AG08395 (cell line): ENCODE data around the gene KIAA1614.
A peak's percentile ranks its signal among the peaks of the same experiment; 100 is the strongest.

ENCODE experiments used
- DNase-seq: peaks from one replicate; pipeline ENCODE4 v3.0.0; 2012; ENCODE audit warnings: mixed read lengths, low spot score

Gene KIAA1614

GRCh38 chr1:180907313-180908055 lies 5.2 kb upstream of the KIAA1614 start:
- no peak for DNase-seq

GRCh38 chr1:180908074-180908765 lies 4.5 kb upstream of the KIAA1614 start:
- DNase-seq = no peak

DNA sequence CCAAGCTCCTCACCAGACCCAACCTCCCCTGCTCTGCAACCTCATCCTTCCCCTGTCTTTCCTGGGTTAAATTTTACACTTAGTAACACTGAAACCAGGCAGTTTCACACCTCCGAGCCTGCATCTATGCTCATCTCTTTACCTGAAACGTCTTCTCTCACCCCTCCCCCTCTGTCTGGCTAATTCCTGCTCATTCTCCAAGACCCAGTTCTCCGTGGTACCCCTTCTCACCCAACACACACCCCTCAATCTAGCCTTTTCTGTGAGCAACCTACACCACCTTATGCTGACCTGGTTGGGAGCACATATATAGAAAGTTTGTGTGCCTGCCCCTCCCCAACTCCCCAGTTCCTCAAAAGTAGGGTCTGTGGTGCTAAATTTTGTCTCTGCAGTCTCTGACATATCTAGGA lies 3.7 kb upstream of the KIAA1614 start:
- no peak for DNase-seq

DNA sequence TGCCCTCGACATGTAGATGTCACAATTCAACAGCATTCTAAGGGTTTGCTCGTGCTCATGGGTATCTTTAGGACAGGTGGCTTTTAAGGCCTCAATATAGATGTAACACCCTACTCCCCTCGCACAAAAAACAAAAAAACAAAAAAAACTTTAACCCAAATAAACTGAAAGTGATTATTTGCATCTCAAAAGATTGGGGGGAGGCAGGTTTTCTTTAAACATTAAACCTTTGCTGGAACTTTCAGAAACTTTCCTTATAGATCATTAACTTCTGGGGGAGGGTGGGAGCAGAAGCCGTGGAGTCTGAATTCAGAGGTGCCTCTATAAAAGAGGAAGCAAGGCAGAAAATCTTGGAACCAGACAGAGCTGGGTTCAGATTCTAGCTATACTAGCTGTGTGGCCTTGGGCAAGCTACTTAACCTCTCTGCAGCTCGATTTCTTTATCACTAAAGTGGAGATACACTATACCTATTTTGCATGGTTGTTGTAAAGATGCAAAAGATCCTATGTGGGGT lies 3.2 kb upstream of the KIAA1614 start:
- no peak for DNase-seq

GRCh38 chr1:180911640-180912191 lies 981 bp upstream of the KIAA1614 start:
- peak; percentile 41 for DNase-seq

DNA sequence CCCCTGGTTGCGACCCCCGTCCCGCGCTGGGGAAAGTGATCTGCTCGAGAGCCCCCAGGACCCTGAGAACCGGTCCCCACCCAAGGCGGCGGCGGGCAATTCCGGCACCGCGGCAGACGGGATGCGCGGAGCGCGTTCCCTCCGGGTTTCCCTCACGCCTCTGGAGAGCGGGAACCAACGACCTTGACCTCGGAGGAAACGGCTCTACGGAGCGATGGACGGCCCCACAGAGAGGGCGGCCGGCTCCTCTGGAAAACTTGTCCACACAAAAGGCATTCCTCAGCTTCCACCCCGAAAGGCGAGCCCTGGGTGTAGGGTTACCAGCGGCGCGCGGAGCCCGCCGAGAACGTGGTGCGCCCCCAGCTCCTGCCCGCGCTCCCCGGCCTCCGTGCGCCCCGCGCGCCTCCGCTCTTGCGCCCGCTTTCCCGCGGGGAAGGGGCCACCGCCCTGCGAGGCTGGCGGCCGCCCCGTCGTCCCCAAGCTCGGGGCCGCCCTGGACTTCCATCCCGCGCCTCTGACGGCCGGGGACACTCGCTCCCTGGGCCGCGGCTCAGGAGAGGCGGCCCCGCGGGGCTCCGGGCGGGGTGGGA lies 391 bp upstream of the KIAA1614 start:
- peak; percentile 40 for DNase-seq

DNA sequence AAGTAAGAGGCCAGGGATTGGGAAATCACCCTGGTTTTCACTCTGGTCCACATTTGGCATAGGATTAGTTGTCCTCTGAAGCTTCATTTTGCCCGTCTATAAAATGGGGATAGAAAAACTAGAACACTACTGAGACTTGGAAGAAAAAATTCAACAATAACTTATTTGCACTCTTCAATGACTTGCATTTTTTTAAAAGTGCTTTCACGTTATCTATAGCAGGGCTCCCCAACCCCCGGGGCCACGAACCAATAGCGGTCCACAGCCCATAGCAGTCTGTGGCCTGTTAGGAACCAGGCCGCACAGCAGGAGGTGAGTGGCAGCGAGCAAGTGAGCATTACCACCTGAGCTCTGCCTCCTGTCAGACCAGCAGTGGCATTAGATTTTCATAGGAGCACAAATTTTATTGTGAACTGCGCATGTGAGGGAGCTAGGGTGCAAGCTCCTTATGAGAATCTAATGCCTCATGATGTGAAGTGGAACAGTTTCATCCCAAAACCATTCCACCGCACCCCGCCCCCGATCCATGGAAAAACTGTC lies 2.8 kb downstream of the KIAA1614 start:
- DNase-seq = no peak

GRCh38 chr1:180916012-180916770 lies 3.5 kb downstream of the KIAA1614 start:
- DNase-seq = no peak

DNA sequence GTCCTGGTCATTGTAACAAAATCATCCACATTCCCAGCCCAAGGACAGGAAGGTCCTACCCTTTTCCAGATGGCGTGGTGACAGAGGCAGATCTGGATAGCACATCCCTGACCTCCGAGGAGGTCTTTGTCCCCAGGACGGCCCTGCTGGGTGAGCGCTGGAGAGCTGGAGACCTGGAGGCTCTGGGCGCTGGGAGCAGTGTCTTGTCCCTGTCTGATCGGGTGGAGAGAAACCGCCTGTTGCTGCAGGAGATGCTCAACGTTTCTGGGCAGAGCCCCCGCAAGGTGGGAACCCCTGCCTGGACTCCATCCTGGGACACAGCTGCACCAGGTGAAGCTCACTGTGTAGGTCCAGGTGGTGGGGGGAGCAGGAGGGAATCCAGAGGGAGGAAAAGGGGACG lies 4.1 kb downstream of the KIAA1614 start:
- no peak for DNase-seq

DNA sequence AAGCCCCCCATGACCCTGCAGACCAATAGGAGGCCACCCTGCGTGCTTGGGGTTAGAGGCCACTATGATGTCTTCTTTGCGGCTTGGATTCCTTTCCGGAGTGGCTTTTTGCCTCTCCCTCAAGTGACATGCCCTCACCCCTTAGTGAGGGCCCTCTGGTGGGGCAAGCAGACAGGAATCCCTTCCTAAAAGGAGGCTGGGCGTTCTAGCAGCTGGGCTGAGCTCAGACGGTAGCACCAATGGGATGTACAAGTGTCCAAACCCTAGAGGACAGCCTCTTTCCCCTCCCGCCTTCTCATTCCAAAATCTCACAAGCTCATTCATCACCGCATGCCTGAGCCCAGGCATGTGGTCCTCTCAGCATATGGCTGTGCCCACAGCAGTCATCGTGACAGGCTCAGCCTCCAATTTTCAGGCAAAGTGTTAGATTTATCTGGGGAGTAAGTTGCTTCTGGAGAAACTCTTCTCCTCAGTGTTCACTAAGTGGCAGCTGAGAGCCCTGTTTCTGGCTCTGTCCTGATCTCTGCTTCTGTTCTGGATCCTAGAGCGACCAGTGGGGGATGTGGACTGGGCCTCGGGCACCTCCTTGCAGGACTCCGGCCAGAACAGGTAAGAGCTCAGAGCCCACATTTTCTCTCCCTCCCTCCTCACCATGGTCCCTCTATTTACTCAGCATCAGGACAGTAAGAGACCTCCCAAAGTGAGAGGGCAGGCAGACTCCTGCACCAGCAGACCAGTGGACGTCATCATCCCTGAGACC lies 4.8 kb downstream of the KIAA1614 start:
- peak; percentile 85 for DNase-seq

DNA sequence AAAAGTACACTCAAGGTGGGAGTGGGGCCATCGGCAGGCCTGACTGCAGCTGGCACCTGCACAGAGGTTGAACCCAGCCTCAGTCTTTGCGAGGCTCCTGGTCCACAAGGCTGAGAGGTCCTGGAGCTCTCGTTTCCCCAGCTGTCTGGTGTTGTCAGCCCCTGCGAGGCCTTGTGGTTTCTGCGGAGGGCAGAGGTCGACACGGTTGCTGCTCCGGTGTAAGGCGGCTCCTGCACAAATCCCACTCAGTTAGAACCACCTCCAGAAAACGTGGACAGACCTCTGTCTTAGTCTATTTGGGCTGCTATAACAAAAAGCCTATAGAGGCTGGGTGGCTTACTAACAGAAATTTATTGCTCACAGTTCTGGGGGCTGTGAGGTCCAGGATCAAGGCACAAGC lies 5.8 kb downstream of the KIAA1614 start:
- DNase-seq = no peak

DNA sequence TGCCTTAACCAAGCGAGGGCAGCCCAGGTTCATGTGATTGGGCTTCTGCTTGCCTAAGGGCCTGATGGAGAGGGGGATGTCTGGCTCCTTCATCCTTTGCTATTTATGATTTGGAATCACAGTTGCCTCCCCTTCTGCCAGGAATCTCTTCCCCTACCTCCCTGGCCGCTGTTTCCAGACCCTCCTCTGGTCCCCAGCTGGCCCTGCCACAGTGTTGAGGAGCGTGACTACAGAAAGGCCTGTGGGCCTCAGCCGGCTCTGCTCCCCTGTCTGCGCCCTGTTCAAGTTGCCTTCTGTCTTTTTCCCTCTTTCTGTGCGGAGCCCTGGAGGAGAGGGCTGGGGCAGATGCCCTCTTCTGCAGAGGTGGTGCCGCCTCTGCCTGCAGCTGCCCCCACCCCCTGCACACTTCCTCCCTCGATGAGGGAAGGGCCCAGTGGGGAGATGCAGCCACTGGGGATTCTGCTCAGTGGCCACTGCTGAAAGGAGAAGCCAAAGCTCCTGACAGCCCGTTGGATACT lies 6.5 kb downstream of the KIAA1614 start:
- DNase-seq = no peak

GRCh38 chr1:180920193-180920592 lies 7.5 kb downstream of the KIAA1614 start:
- no peak for DNase-seq

DNA sequence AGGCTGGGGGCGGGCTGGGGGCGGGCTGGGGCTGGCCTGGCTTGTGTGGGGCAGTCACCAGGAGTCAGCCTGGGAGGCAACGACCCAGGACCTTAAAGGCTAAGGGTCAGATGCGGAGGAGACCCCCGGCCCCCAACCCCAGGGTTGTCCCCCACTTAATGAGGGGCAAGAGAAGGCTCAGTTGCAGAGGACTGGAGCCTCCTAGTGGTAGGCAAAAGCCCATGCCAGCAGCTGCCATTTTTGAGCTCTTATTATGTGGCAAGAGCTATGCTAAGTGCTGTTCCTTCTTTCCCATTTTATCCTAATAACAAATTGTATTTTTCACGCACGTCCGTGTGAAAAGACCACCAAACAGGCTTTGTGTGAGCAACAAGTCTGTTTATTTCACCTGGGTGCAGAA lies 8.0 kb downstream of the KIAA1614 start:
- DNase-seq = no peak

DNA sequence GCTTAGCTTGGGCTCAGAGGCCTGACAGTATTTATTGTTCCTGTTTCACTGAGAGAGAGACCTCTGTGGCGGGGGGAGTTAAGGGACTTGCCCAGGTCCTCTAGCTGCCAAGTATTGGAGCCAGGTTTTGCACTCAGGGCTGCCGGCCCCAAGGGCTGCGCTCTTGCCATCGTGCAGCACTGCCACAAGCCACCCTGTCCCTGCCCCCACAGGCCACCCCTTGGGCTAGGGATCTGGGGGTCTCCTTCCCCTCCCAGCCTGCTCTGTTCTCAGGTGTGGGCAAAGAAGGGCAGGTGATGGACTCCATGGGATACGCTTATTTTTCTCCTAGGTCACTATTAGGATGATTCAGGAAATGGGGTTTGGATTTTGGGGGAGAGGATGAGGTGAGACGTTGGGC lies 8.7 kb downstream of the KIAA1614 start:
- DNase-seq = no peak

GRCh38 chr1:180921891-180922630 lies 9.4 kb downstream of the KIAA1614 start:
- DNase-seq = no peak

GRCh38 chr1:180922631-180923015 lies 9.9 kb downstream of the KIAA1614 start:
- DNase-seq = no peak

DNA sequence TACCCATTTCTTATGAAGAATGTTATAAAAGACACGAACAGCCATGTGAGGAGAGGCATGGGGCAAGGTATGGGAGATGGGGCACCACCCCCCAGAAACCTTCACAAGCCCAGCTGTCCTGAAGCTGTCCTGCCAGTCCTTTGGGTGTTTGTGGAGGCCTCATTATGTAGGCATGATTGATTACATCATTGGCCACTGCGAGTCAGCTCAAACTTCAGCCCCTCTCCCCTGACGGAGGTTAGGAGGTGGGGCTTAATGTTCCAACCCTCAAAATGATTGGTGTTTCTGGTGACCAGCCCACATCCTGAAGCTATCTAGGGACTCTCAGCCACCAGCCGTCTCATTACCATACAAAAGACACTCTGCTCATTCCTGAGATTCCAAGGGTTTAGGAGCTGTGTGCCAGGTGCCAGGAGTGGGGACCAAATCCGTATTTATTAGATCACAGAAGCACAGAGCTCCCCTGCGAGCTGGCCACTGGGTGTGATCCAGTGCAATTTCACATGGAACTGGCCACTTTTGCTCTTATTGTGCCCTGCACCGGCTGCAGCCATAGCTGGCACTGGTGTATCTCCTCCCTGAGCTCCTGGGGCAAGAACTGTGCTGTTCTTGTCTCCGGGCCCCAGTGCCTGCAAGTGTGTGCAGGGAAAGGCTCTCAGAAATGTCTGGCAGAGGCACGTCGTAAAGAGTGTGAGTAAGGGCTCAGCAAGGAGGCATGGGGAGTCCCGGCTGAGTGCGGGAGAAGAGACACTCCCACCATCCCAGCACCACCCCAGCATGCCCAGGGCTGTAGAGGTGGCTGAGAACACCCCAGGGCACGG lies 10.5 kb downstream of the KIAA1614 start:
- DNase-seq = no peak

DNA sequence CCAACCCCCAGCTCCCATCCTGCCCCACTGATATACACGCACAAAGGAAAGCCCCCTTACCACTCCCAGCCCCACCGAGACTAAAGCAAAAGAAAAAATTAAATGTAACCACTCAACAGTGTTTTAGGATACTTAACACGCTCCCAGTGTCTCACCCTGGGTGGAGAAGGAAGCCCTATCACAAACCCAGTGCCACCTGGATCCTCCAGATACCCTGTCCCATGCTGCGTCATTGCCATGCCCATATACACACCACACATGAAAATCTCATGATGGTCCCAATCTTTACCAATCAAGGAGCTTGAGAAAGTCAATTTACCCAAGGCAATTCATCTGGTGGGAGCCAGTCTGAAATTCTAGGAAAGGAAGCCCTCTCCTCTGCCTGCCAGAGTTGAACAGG lies 11.2 kb downstream of the KIAA1614 start:
- DNase-seq = no peak
